Vagina (tissue), 2 donors: ENCODE results near the gene BCAS2. TPM values are rescaled to one million over a fixed set of nuclear protein-coding genes. Genes with fewer than 3 reads are reported as not detected.

Experiments
- DNase-seq, 2 donors: peaks; one replicate each; pipeline ENCODE4 v3.0.0-alpha.2; 2017; ENCODE audit errors: extremely low spot score in 2 of 2
- H3K27ac ChIP-seq: fragments of 200-600 bp; sonication (generic); one replicate; pipeline ENCODE4 v1.5.1; 2019
- H3K27me3 ChIP-seq: fragments of 200-600 bp; sonication (generic); one replicate; pipeline ENCODE4 v1.5.1; 2019
- H3K36me3 ChIP-seq, 2 donors: fragments of 200-600 bp; sonication (generic); one replicate each; pipeline ENCODE4 v1.5.1; 2017 to 2019
- H3K4me1 ChIP-seq: fragments of 200-600 bp; sonication (generic); one replicate; pipeline ENCODE4 v1.5.1; 2019
- H3K4me3 ChIP-seq, 2 donors: fragments of 200-600 bp; sonication (generic); 1 replicate in 1 of 2; 2 replicates in 1 of 2; pipeline ENCODE4 v1.5.1; 2016 to 2019
- H3K9me3 ChIP-seq: fragments of 200-600 bp; sonication (generic); one replicate; pipeline ENCODE4 v1.5.1; 2019
- POLR2A ChIP-seq, 2 donors: fragments of 450-650 bp; IDR thresholded peaks; one replicate each; pipeline ENCODE4 v1.6.1; 2017; ENCODE audit warnings: antibody characterized with exemption in 2 of 2, mild to moderate bottlenecking in 2 of 2, moderate library complexity in 2 of 2
- POLR2AphosphoS5 ChIP-seq, 2 donors: sonication (generic); formaldehyde crosslinking; IDR thresholded peaks; one replicate each; pipeline ENCODE4 v1.9.0; 2017; ENCODE audit warnings: antibody characterized with exemption in 2 of 2, mild to moderate bottlenecking in 2 of 2, low read depth in 1 of 2; ENCODE audit not compliant: insufficient read depth in 1 of 2
- intact Hi-C: fragments of 100-400 bp; cut with DNase I; formaldehyde crosslinking; loops from one replicate; pipeline ENCODE4 v1.15.1; 2023
- total RNA-seq: library from RNA; depleted of rRNA; stranded (reverse); fragments of >200 nt; gene quantifications from one replicate; pipeline ENCODE4 v1.2.3, GENCODE V29; 2016
- TF ChIP-seq, protein P1 (sequence below), 3 experiments: fragments of 450-650 bp in 2 of 3; fragments of 200-600 bp in 1 of 3; sonication (generic) in 1 of 3; IDR thresholded peaks; one replicate each; pipeline ENCODE4 v1.5.1; 2017 to 2019; ENCODE audit warnings: antibody characterized with exemption in 3 of 3, mild to moderate bottlenecking in 2 of 3, moderate library complexity in 2 of 3

Gene BCAS2
- total RNA-seq, 1 donor from 2014 or later = 28.5 TPM

DNA sequence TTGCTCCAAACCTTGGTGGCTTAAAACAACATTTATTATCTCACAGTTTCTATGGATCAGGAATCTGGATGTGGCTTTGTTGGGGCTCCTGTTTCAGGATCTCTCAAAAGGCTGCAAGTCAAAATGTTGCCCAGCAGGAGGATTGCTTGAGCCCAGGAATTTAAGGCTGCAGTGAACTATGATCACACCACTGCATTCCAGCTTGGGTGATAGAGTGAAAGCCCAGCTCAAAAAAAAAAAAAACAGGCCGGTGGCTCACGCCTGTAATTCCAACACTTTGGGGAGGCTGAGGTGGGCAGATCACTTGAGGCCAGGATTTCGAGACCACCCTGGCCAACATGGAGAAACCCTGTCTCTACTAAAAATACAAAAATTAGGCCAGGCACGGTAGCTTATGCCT, 30.0 kb downstream of the BCAS2 start:
- no peaks in the 10 kb centered on the region for H3K27me3 ChIP-seq
- H3K36me3 ChIP-seq = no peaks in the 10 kb centered on the region
- H3K27ac ChIP-seq = no peak overlapping the region
- H3K9me3 ChIP-seq = no peaks in the 10 kb centered on the region
- H3K4me1 ChIP-seq = no peaks in the 10 kb centered on the region
- DNase-seq = no peak
- TF ChIP-seq POLR2A (IDR thresholded peaks at IDR 0.05) (no peak), POLR2AphosphoS5 (IDR thresholded peaks at IDR 0.05; ENCODE audit: insufficient read depth in 1 of 2, low read depth in 1 of 2) (no peak)
- TF ChIP-seq, protein P1, sequence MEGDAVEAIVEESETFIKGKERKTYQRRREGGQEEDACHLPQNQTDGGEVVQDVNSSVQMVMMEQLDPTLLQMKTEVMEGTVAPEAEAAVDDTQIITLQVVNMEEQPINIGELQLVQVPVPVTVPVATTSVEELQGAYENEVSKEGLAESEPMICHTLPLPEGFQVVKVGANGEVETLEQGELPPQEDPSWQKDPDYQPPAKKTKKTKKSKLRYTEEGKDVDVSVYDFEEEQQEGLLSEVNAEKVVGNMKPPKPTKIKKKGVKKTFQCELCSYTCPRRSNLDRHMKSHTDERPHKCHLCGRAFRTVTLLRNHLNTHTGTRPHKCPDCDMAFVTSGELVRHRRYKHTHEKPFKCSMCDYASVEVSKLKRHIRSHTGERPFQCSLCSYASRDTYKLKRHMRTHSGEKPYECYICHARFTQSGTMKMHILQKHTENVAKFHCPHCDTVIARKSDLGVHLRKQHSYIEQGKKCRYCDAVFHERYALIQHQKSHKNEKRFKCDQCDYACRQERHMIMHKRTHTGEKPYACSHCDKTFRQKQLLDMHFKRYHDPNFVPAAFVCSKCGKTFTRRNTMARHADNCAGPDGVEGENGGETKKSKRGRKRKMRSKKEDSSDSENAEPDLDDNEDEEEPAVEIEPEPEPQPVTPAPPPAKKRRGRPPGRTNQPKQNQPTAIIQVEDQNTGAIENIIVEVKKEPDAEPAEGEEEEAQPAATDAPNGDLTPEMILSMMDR (IDR thresholded peaks at IDR 0.05) = no peak
- intact Hi-C loops = no loop called here
- no peak overlapping the region for H3K4me3 ChIP-seq

DNA sequence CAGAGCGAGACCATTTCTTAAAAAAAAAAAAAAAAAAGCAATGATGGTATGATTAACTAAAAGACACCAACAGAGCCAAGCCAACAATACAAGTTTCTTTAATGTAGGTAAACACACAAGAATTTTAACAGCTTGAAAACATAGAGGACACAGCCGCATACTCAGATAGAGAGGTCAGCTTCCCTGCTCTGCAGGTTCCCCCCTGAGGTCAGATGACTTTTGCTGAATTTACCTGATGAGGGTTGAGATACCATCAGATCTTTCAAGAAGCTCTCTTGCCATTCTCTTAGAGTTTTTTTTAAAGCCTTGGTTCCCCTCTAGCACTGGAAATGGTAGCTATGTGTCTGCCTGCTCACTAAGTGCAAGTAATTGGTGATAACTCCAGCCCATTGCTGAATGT, 31.1 kb downstream of the BCAS2 start:
- H3K36me3 ChIP-seq = no peaks in the 10 kb centered on the region
- intact Hi-C loops = no loop called here
- TF ChIP-seq POLR2A (IDR thresholded peaks at IDR 0.05) = no peak
- TF ChIP-seq, protein P1 (IDR thresholded peaks at IDR 0.05) = no peak
- no peak for TF ChIP-seq POLR2AphosphoS5 (IDR thresholded peaks at IDR 0.05; ENCODE audit: insufficient read depth in 1 of 2, low read depth in 1 of 2)

DNA sequence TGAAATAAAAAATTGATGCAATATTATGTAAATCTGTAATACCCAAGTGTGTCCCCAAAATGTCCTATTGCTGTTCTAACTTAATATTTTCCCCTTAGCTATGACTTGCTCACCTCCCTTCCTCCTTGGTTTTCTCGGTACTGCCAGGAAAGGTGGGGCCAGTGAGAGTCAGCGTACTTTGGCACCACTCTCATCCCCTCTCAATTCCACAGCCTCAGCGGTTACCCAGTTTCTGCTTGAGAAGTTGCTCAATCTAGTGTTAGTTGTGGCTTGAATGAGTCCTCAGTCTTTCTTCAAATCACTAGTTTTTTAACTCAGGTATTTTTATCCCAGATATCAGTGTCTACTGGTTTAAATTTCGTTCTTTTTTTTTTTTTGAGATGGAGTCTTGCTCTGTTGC, 32.3 kb downstream of the BCAS2 start:
- no peak overlapping the region for H3K4me3 ChIP-seq
- H3K9me3 ChIP-seq = no peaks in the 10 kb centered on the region
- H3K27me3 ChIP-seq = no peaks in the 10 kb centered on the region
- no peak overlapping the region for H3K27ac ChIP-seq
- intact Hi-C loops = no loop called here
- no peak for DNase-seq
- no peaks in the 10 kb centered on the region for H3K36me3 ChIP-seq
- TF ChIP-seq POLR2A (IDR thresholded peaks at IDR 0.05) (no peak), POLR2AphosphoS5 (IDR thresholded peaks at IDR 0.05; ENCODE audit: insufficient read depth in 1 of 2, low read depth in 1 of 2) (no peak)
- TF ChIP-seq, protein P1 (IDR thresholded peaks at IDR 0.05) = no peak
- H3K4me1 ChIP-seq = no peaks in the 10 kb centered on the region

More for the DNA sequence above, 31.1 kb downstream of the BCAS2 start:
- DNase-seq = no peak
- H3K27me3 ChIP-seq = no peaks in the 10 kb centered on the region
- H3K27ac ChIP-seq = no peak overlapping the region
- H3K4me3 ChIP-seq = no peak overlapping the region
- H3K9me3 ChIP-seq = no peaks in the 10 kb centered on the region
- no peaks in the 10 kb centered on the region for H3K4me1 ChIP-seq

DNA sequence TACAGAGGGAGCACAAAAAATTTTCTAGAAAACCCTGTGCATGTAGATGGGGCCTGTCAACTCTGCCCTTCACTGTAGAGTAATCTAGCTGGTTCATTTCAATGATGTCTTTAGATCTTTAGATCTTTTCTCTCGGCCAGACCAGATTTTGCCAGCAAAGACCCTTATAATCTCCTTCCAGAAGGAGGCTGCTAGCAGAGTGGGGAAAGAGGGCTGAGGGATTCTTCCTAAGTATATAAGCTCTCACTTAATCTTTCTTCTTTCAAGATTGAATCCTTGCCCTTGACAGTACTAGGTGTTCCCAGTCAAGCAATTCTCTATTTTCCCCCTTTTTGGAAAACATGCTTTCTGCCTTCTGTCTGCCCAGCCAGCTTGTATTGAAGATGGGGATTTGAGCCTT, 34.3 kb downstream of the BCAS2 start:
- no peaks in the 10 kb centered on the region for H3K9me3 ChIP-seq
- H3K36me3 ChIP-seq = no peaks in the 10 kb centered on the region
- no peaks in the 10 kb centered on the region for H3K4me1 ChIP-seq
- no peak overlapping the region for H3K27ac ChIP-seq
- H3K27me3 ChIP-seq = no peaks in the 10 kb centered on the region
- DNase-seq = no peak
- intact Hi-C loops = no loop called here
- no peak overlapping the region for H3K4me3 ChIP-seq
- no peak for TF ChIP-seq POLR2A (IDR thresholded peaks at IDR 0.05)
- TF ChIP-seq POLR2AphosphoS5 (IDR thresholded peaks at IDR 0.05; ENCODE audit: insufficient read depth in 1 of 2, low read depth in 1 of 2) = no peak
- TF ChIP-seq, protein P1 (IDR thresholded peaks at IDR 0.05) = no peak

DNA sequence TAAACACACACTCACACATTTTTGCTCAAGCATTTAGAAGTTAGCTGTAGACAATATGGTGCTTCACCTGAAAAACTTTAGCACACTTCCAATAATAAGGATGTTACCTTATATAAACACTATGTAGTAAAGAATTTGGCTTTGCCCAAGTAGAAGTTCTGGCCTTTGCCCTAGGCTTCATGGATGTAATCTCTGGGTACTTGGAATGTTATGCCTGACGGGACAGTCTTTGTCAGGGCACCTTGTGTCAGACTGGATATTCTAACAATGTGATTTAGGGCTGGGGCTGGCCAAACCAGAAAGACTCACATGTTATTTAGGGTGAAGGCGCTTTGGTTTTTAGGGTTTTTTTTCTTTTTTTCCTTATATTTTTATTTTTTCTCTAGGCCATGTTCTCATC, 35.6 kb downstream of the BCAS2 start:
- H3K9me3 ChIP-seq = no peaks in the 10 kb centered on the region
- H3K4me1 ChIP-seq = no peaks in the 10 kb centered on the region
- no peak overlapping the region for H3K27ac ChIP-seq
- DNase-seq = no peak
- no peaks in the 10 kb centered on the region for H3K36me3 ChIP-seq
- TF ChIP-seq POLR2AphosphoS5 (IDR thresholded peaks at IDR 0.05; ENCODE audit: insufficient read depth in 1 of 2, low read depth in 1 of 2) = no peak
- TF ChIP-seq, protein P1 (IDR thresholded peaks at IDR 0.05) = no peak
- TF ChIP-seq POLR2A (IDR thresholded peaks at IDR 0.05) = no peak
- no peaks in the 10 kb centered on the region for H3K27me3 ChIP-seq
- H3K4me3 ChIP-seq = no peak overlapping the region
- intact Hi-C loops = no loop called here
